GM21529 (cell line): ENCODE measurements around the gene PTH.

Experiments
- ATAC-seq: cut with Tn5 transposase; IDR thresholded peaks from one replicate; pipeline ENCODE4 v1.9.1; 2021; ENCODE audit not compliant: unreplicated experiment

The PTH gene

DNA sequence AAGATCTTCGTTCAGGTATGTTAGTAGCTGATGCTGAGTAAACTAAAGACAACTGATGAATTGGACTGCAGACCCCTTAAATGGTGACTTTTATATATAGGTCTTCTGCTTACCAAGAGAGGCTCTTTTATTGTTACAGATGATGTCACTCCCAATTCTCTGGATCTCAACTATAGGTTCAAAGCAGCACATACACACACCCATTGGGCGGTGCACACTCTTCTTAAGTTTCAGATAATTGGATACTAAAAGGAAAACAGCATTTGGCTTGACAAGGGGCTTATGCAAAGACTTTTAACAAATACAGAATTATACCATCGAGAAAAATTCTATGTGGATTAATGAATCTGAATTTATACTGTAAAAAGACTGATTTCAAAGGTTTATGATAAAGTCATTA lies at the start of gene PTH:
TSS of gene PTH (minus strand) at position 69 of the 400 bp plus-strand sequence. CDS start 3,142 bp downstream, outside the sequence.
- no peak for ATAC-seq

DNA sequence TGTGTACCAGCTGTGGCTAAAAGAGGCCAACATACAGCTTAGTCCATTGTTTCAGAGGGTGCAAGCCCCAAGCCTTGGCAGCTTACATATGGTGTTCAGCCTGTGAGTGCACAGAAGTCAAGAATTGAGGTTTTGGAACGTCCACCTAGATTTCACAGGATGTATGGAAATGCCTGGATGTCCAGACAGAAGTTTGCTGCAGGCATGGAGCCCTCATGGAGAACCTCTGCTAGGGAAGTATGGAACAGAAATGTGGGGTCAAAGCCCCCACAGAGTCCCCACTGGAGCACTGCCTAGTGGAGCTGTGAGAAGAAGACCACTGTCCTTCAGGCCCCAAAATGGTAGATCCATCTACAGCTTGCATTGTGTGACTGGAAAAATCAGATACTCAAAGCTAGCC lies 42.2 kb upstream of the PTH start:
- no peak for ATAC-seq

- ATAC-seq = no peak
These were observed 40.0 kb upstream of the PTH start for GRCh38 chr11:13535819-13536218.

DNA sequence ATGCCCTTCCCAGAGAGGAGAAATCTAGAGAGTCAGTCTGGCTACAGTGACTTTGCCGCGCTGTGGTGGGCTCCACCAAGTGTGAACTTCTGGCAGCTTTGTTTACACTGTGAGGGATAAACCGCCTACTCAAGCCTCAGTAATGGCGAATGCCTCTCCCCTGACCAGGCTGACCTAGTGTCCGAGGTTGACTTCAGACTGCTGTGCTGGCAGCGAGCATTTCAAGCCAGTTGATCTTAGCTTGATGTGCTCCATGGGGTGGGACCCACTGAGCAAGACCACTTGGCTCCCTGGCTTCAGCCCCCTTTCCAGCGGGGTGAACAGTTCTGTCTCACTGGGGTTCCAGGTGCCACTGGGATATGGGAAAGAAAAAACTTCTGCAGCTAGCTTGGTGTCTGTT lies 38.6 kb upstream of the PTH start:
- ATAC-seq = no peak

DNA sequence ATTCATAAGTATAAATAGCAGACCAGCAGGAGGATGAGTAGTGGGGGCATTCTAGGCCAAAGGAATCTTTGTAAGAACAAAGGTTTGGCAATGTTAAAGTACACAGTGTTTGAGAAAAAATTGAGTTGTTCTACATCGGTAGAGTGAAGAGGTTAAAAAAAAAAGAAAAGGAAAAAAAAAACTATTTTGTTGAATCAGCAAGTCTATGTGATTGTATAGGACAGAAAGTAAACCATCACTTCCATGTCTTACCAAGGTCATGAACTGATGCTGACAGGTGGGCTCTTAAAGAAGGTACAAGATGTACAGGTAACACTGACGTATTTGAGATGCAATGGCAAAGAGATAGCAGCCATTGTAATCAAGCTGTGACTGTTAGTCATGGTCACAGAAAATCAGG lies 29.5 kb upstream of the PTH start:
- no peak for ATAC-seq

DNA sequence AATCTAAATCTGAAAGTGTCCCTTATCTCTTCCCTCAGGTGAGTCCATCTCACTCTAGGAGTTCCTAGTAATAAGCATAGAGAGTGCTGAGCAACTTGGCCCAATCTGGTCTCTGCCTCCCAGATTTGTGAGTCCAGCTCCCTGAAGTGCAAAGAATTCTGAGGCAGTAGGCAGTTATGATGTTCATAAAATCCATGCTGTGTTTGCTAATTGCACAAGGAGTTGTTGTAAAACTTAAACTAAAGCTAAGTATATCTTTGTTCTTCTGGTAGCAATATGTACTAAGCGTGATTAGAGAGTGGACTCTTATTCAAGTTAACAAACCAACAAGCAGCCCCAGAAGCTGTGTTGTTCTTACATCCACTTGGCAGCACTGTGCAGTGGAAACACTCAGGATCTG lies 7.6 kb upstream of the PTH start:
- ATAC-seq = no peak

GRCh38 chr11:13502492-13502891 lies 6.7 kb upstream of the PTH start:
- ATAC-seq = no peak

DNA sequence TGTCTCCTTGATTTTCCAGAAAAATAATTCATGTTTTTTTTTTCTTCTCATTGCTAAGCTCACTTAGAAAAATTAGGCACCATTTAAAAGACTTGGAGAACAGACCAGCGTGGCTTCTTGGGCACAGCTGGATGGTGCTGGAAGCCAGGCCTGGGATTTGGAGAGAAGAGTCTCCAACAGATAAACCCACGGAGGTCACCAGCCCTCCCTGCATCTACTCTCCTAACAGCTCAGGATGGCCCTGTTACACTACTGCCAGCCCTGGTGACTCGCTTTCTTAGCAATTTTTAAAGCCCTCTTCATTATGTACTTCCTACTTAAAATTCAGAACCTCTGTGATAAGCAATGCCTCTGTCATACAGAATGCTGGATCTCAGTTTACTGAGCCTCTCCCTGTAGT lies 1.7 kb downstream of the PTH start:
- ATAC-seq = no peak

GRCh38 chr11:13487661-13488030 lies 8.2 kb downstream of the PTH start:
- peak; percentile 56 for ATAC-seq

- peak; percentile 45 for ATAC-seq
These were observed 8.7 kb downstream of the PTH start for GRCh38 chr11:13486926-13487660.

GRCh38 chr11:13480198-13480597 lies 15.6 kb downstream of the PTH start:
- no peak for ATAC-seq

DNA sequence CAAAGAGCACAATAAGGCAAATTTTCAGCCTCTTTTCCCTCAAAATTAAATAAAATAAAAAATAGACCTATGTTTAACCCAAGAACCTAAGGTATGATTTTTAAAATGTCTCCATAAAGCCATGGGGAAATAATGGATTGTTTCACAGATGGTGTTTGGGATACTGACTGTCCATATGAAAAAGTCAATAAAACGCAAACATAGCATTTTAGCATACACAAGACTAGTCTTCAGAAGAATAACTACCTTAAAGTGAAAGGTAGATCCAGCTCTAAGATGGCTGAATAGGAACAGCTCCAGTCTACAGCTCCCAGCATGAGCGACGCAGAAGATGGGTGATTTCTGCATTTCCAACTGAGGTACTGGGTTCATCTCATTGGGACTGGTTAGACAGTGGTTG lies 16.1 kb downstream of the PTH start:
- ATAC-seq = no peak

- ATAC-seq = no peak
These were observed 20.7 kb downstream of the PTH start for GRCh38 chr11:13475091-13475490.

DNA sequence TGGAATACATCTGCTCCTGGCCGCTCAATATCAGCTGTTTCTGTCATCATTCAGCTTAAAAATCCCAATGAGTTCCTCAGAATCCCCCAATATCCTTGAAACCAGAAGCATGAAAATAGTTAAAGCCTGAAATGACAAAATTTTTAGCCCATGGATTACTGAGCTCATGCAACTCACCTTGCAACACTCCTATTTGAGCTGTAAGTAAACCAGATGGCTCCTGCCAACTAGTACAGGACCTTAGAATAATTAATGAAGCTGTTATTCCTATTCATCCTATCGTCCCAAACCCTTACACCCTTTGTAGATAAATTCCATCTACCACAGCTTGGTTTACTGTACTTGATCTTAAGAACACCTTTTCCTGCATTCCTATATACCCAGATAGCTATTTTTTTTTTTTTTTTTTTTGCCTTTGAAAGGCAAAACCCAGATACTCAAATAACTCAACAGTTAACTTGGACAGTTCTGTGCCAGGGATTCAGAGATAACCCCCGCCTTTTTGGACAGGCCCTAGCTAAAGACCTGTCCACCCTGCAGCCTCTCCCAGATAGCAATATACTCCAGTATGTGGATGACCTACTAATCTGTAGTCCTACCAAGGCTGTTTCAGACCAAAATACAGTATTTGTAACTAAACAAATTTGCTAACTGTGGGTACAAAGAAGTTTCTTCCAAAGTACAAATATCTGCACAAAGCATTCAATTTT lies 22.6 kb downstream of the PTH start:
- no peak for ATAC-seq

- ATAC-seq = no peak
These were observed 27.0 kb downstream of the PTH start for GRCh38 chr11:13468750-13469149.

GRCh38 chr11:13465909-13466371 lies 29.9 kb downstream of the PTH start:
- no peak for ATAC-seq

DNA sequence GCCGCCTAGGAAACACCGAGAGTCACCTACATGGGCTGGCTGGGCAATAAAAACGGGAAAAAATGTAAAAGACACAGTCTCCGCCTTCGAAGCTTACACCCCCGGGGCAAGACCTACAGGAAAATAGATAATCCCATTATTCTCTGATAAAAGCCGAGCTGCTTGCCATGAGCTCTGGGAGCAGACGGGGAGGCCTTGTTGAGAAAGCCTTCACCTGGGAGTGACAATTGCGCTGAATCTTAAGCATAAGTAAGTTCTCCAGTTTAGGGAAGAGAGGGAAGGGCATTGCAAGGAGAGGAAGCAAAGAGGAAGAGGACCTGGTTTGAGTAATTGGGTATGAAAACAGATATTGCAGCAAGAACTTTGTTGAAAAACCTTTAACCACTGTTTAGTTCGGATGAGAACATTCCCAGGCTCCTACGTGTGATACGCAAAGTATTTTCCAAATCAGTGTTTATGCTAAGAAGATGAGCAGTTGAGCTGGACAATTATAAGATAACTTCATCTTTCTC lies 32.0 kb downstream of the PTH start:
- ATAC-seq = no peak

DNA sequence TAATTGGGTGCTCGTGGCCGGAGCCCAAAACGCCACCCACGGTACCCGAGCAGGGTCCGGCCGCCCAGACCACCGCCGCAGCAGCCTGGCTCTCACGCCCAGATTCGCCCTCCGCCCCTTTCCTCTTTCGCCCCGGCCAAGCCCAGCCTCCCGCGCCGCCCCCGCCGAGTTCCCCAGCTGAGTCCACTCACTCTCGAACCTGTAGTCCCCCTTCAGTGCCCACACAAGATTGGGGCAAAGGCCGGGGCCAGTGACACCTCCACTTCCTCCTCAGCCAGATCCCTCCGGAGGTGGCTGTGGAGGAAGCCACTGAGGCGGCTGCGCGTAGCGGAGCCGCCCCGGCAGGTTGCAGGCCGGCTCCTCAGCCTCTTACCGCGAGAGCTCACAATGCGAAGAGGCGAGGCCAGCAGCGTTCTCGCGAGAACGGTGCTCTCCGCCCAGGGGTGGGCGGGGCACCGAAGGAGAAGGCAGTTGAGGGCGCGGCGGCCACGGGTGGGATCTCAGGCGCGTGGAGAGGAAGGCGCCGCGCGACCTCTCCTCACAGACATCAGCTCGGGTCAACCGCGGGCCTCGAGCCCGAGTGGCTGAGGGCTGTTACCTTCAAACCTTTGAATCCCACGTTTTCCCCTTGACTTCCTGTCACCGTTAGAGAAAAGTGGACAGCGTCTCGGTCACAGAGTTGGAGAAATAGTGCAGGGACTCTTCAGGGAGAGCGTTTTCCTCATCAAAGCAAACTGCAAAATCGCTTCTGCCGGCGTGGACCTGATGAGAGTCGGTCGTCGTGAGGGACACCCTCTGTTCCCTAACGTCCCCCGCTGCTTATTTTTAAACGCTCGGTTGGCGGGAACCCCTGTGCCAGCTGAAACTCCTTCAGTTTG lies 32.7 kb downstream of the PTH start, which contains the start of gene BTBD10:
TSS of gene BTBD10 (minus strand) at position 322 of the 878 bp plus-strand sequence. CDS start 18,098 bp downstream, outside the sequence.
- peak; percentile 94 for ATAC-seq

DNA sequence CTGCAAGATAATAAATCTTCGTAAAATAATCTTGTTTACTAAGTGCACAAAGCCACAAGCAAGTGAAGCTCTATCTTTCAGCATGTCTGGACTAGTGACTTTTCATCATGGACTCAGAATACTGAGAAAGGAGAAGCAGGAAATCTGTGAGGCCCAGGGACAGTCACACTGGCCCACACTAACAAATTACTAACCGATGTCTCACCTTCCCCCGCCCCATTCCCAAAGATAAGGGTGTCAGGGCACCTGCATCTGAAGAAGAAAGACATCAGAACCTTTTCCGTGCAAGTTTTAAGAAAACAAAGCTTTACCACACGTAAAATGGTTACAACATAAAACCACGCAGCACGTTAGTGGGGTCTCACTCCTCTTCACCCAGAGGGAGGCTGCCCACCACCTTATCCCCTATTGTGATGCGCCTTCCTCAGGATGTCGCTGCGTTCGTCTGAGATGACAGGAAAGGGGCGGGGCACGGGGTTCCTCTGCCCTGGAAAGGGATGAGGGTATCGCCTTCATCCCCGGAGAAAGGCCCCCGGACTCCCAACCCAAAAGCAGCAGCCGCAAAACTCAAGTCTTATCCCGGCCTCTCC lies 33.4 kb downstream of the PTH start:
- peak; percentile 55 for ATAC-seq

- no peak for ATAC-seq
These were observed 34.5 kb downstream of the PTH start for GRCh38 chr11:13461291-13461690.
